Right lobe of liver (tissue), 6 donors: Measurements from ENCODE around the gene CEP135. TPM values are rescaled to one million over a fixed set of nuclear protein-coding genes. Genes with fewer than 3 reads are reported as not detected.

Experiments used
- ATAC-seq, 4 donors: fragments of 200-7000 bp; cut with Tn5 transposase; one replicate each; pipeline ENCODE4 v1.9.1; 2020; ENCODE audit warnings: mild to moderate bottlenecking in 4 of 4, moderate library complexity in 4 of 4
- DNase-seq, 3 donors: peaks; one replicate each; pipeline ENCODE4 v3.0.0-alpha.2; 2020
- H3K27ac ChIP-seq, 3 donors: fragments of 200-600 bp; one replicate each; pipeline ENCODE4 v1.8.0; 2022
- H3K27me3 ChIP-seq, 2 donors: fragments of 200-600 bp; one replicate each; pipeline ENCODE4 v1.8.0; 2022
- H3K36me3 ChIP-seq, 4 donors: fragments of 200-600 bp; sonication (generic) in 1 of 4; one replicate each; pipeline versions ENCODE4 v1.5.1 to v1.8.0; 2017 to 2022; ENCODE audit warnings: control low read depth in 1 of 4
- H3K4me1 ChIP-seq, 4 donors: fragments of 200-600 bp; sonication (generic) in 1 of 4; one replicate each; pipeline versions ENCODE4 v1.5.1 to v1.8.0; 2017 to 2022; ENCODE audit warnings: control low read depth in 1 of 4
- H3K4me3 ChIP-seq, 3 donors: fragments of 200-600 bp; one replicate each; pipeline ENCODE4 v1.8.0; 2022
- H3K9me3 ChIP-seq, 4 donors: fragments of 200-600 bp; sonication (generic) in 1 of 4; one replicate each; pipeline versions ENCODE4 v1.5.1 to v1.8.0; 2017 to 2022; ENCODE audit warnings: control low read depth in 1 of 4
- CTCF ChIP-seq, 4 donors: fragments of 200-600 bp in 3 of 4; fragments of 450-650 bp in 1 of 4; IDR thresholded peaks; one replicate each; pipeline versions ENCODE4 v1.5.1 to v1.8.0; 2016 to 2022; ENCODE audit warnings: antibody characterized with exemption in 4 of 4, mild to moderate bottlenecking in 2 of 4
- POLR2A ChIP-seq: fragments of 450-650 bp; IDR thresholded peaks from one replicate; pipeline ENCODE4 v1.6.1; 2017; ENCODE audit warnings: antibody characterized with exemption, mild to moderate bottlenecking
- WGBS: methylation state at CpG from one replicate; pipeline ENCODE4 v1.1.6; 2018; ENCODE audit warnings: low coverage, low lambda C conversion rate; ENCODE audit not compliant: insufficient coverage; ENCODE audit errors: missing lambda C conversion rate; 5-methylcytosine and 5-hydroxymethylcytosine counted together
- intact Hi-C, 2 donors: fragments of 100-400 bp; cut with DNase I; formaldehyde crosslinking; loops; one replicate each; pipeline versions ENCODE4 v1.11.2 to v1.14.1; 2022
- long read RNA-seq: library from polyadenylated mRNA; unstranded; transcript quantifications from one replicate; pipeline ENCODE4 v2.0.0, GENCODE V29; 2019
- total RNA-seq, 6 experiments: library from RNA; depleted of rRNA in 2 of 6; stranded (reverse); fragments of >200 nt in 2 of 6; fragmentation: NEBNext Ultra II Directional in 3 of 6; extraction: Animal tissue kit (Norgen Biotek cat#: 25700) in 3 of 6; gene quantifications; one replicate each; pipeline versions ENCODE4 v1.1.0 to v1.2.4, GENCODE V29; 2016 to 2023
- donor health status: DM: no; HTN: yes; CAD: no.
- donor health status: DM: no; HTN: no; CAD: no.
- donor health status: DM: no; HTN: no; CAD: no.
- donor health status: DM: no; HTN: yes; CAD: no.
- donor health status: DM: no; HTN: yes; CAD: no.

CEP135 gene
- total RNA-seq = 1 to 10 TPM in 5 of 6 experiments, under 1 TPM in 1; 0.59 to 2.4 (median 1.7) TPM
- long read RNA-seq = 0 reads

- Histone ChIP-seq H3K9me3 (no peaks in the 10 kb centered on the region), H3K4me3 (peak within 1 kb of the TSS; percentile 67 to 97 (median 96)), H3K36me3 (no peaks in the 10 kb centered on the region), H3K27ac (peak within 1 kb of the TSS; percentile 70 to 82 (median 78)), H3K27me3 (no peaks in the 10 kb centered on the region), H3K4me1 (no peaks in the 10 kb centered on the region)
- peak; percentile 97 to 98 (median 97) for DNase-seq
- TF ChIP-seq CTCF (IDR thresholded peaks at IDR 0.05) = peak; percentile 95 to 99 (median 97)
- peak; percentile 53 for TF ChIP-seq POLR2A
- WGBS = 0% methylated on average over 6 of the region's 77 CpGs
- intact Hi-C loops = loop anchor here (10.0 kb wide), 2 partner anchors 356 to 366 kb away; no protein-coding TSS in a partner anchor
- peak; percentile 94 to 97 (median 96) for ATAC-seq
These were observed at the start of gene CEP135 for GRCh38 chr4:55948726-55949481. Gene CEP135 (plus strand): TSS chr4:55948945. CDS start chr4:55952131, 3,186 bp downstream.

- intact Hi-C loops = no loop called here
- H3K27ac ChIP-seq = no peak overlapping the region
- ATAC-seq (no peak), DNase-seq (no peak)
- H3K36me3 ChIP-seq = peaks cover 0 to 11% (median 7%) of the 10 kb centered on the region in 4 donors
- H3K4me3 ChIP-seq = no peak overlapping the region
- no peaks in the 10 kb centered on the region for H3K4me1 ChIP-seq
- no peaks in the 10 kb centered on the region for H3K9me3 ChIP-seq
- 88% methylated on average over 3 of the region's 4 CpGs for WGBS
- H3K27me3 ChIP-seq = no peaks in the 10 kb centered on the region
- no peak for TF ChIP-seq POLR2A
These were observed 46.1 kb upstream of the CEP135 start for GRCh38 chr4:55902677-55903076.

- Histone ChIP-seq H3K36me3 (peaks cover 0 to 11% (median 7%) of the 10 kb centered on the region in 4 donors), H3K4me1 (no peaks in the 10 kb centered on the region), H3K4me3 (no peak overlapping the region), H3K27ac (no peak overlapping the region), H3K9me3 (no peaks in the 10 kb centered on the region), H3K27me3 (no peaks in the 10 kb centered on the region)
- TF ChIP-seq CTCF (IDR thresholded peaks at IDR 0.05) = no peak
- no peak for TF ChIP-seq POLR2A
- no peak for ATAC-seq
- intact Hi-C loops = no loop called here
- DNase-seq = no peak
These were observed 45.2 kb upstream of the CEP135 start for GRCh38 chr4:55903577-55903976.

- Histone ChIP-seq H3K4me3 (no peak overlapping the region), H3K27me3 (no peaks in the 10 kb centered on the region), H3K9me3 (no peaks in the 10 kb centered on the region), H3K36me3 (peaks cover 0 to 9% (median 5%) of the 10 kb centered on the region in 4 donors), H3K4me1 (no peaks in the 10 kb centered on the region), H3K27ac (no peak overlapping the region)
- ATAC-seq (no peak), DNase-seq (no peak)
- no peak for TF ChIP-seq CTCF (IDR thresholded peaks at IDR 0.05)
- TF ChIP-seq POLR2A = no peak
- intact Hi-C loops = no loop called here
These were observed 44.2 kb upstream of the CEP135 start for GRCh38 chr4:55904576-55904975.

GRCh38 chr4:55906323-55906722 is 42.4 kb upstream of the CEP135 start:
- Histone ChIP-seq H3K27me3 (no peaks in the 10 kb centered on the region), H3K4me1 (no peaks in the 10 kb centered on the region), H3K36me3 (peaks cover 0 to 9% (median 0%) of the 10 kb centered on the region in 4 donors), H3K4me3 (no peak overlapping the region), H3K27ac (no peak overlapping the region), H3K9me3 (no peaks in the 10 kb centered on the region)
- ATAC-seq (no peak), DNase-seq (no peak)
- intact Hi-C loops = no loop called here
- WGBS = 79% methylated on average over 6 of the region's 6 CpGs
- TF ChIP-seq POLR2A (no peak), CTCF (IDR thresholded peaks at IDR 0.05) (no peak)
